ENCODE results near the gene ELMO3. TPM values are rescaled to one million over a fixed set of nuclear protein-coding genes. Genes with fewer than 3 reads are reported as not detected.

The ELMO3 gene
- total RNA-seq, 1 experiment from 2014 or later = 8.6 TPM

DNA sequence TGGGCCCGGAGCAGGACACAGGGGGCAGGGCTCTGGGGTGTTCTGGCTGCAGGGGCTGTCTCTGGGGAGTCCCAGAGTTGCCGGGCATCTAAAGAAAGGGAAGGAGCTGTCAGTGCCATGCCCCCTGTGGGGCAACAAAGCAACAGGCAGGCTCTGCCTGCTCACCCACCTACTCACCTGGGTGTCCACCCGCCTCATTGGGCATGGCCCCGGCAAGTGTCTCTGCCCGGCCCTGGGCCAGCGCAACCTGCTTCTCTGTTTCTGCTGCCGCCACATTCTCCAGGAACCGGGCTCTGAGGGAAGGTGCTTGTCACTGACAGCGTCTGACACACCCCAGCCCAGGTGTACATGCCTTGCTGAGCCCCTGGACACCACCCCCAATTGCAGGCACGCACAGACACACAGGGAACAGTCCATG, 35.3 kb downstream of the ELMO3 start:
- Histone ChIP-seq H4K20me1 (ENCODE audit: control insufficient read depth, insufficient read depth, insufficient read length) (no peaks in the 10 kb centered on the region), H3K27ac (ENCODE audit: insufficient read length, low read depth, low read length) (no peak overlapping the region), H3K79me2 (ENCODE audit: insufficient read depth, low read length) (no peaks in the 10 kb centered on the region), H3K9me3 (ENCODE audit: control insufficient read depth, low read depth, low read length) (no peaks in the 10 kb centered on the region), H3K4me1 (ENCODE audit: insufficient read depth, low read length) (no peaks in the 10 kb centered on the region), H3T11ph (ENCODE audit: low read length) (no peak overlapping the region), H3K9ac (ENCODE audit: extremely low read depth, insufficient read length, low read length) (no peak overlapping the region), H4K5ac (ENCODE audit: insufficient read length, low read depth, low read length) (no peak overlapping the region), H3K79me1 (ENCODE audit: insufficient read depth, low read depth, low read length, poor library complexity, severe bottlenecking) (no peaks in the 10 kb centered on the region), H3K56ac (ENCODE audit: insufficient read length, low read depth, low read length) (no peak overlapping the region), H3K23ac (ENCODE audit: insufficient read length, low read depth, low read length) (no peak overlapping the region), H2AFZ (ENCODE audit: low read length) (no peak overlapping the region), H2BK20ac (ENCODE audit: low read depth, low read length, poor library complexity, severe bottlenecking) (no peak overlapping the region), H3K14ac (ENCODE audit: insufficient read depth, low read length) (no peak overlapping the region), H2BK5ac (ENCODE audit: insufficient read length, low read length) (no peak overlapping the region), H4K8ac (replicated peaks; ENCODE audit: insufficient read length, low read depth, low read length) (no peak overlapping the region), H2BK15ac (ENCODE audit: low read depth, low read length) (no peak overlapping the region), H2BK120ac (ENCODE audit: low read depth, low read length, poor library complexity, severe bottlenecking) (no peak overlapping the region), H3K4ac (ENCODE audit: low read depth, low read length) (no peak overlapping the region), H2BK12ac (ENCODE audit: insufficient read length, low read depth, low read length) (no peak overlapping the region), H3K18ac (ENCODE audit: insufficient read length, low read depth, low read length) (no peak overlapping the region), H4K91ac (ENCODE audit: insufficient read length, low read depth, low read length) (no peak overlapping the region), H2AK5ac (ENCODE audit: insufficient read length, low read length) (no peak overlapping the region), H3K27me3 (ENCODE audit: insufficient read depth, low read length) (no peaks in the 10 kb centered on the region), H3K4me2 (ENCODE audit: insufficient read depth, insufficient read length, low read length) (no peak overlapping the region), H3K23me2 (ENCODE audit: insufficient read length, low read depth, low read length, poor library complexity, severe bottlenecking) (no peaks in the 10 kb centered on the region)
- H3K9me3 Mint-ChIP-seq = no peaks in the 10 kb centered on the region
- no peak overlapping the region for H3K4me3 Mint-ChIP-seq
- H3K27me3 Mint-ChIP-seq (ENCODE audit: low read depth) = no peaks in the 10 kb centered on the region
- peaks cover 34 to 83% (median 66%) of the 10 kb centered on the region in 3 experiments for H3K36me3 Mint-ChIP-seq (ENCODE audit: insufficient read depth in 1 of 3, low read depth in 3 of 3)
- no peak overlapping the region for H3K27ac Mint-ChIP-seq
- no CpG with 5 or more reads among the region's 10 CpGs for WGBS (ENCODE audit: extremely low coverage, insufficient read length, low lambda C conversion rate)
- peak; percentile 18 for DNase-seq
- H3K4me1 Mint-ChIP-seq = peaks cover 0 to 10% of the 10 kb centered on the region in 2 experiments; a peak in 2 of 4 replicates
- TF ChIP-seq, protein P1, sequence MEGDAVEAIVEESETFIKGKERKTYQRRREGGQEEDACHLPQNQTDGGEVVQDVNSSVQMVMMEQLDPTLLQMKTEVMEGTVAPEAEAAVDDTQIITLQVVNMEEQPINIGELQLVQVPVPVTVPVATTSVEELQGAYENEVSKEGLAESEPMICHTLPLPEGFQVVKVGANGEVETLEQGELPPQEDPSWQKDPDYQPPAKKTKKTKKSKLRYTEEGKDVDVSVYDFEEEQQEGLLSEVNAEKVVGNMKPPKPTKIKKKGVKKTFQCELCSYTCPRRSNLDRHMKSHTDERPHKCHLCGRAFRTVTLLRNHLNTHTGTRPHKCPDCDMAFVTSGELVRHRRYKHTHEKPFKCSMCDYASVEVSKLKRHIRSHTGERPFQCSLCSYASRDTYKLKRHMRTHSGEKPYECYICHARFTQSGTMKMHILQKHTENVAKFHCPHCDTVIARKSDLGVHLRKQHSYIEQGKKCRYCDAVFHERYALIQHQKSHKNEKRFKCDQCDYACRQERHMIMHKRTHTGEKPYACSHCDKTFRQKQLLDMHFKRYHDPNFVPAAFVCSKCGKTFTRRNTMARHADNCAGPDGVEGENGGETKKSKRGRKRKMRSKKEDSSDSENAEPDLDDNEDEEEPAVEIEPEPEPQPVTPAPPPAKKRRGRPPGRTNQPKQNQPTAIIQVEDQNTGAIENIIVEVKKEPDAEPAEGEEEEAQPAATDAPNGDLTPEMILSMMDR (conservative IDR thresholded peaks at IDR 0.05) = no peak

Data from H9 (cell line).